Keratinocyte (primary cell): ENCODE data around the gene RAB30. TPM values are rescaled to one million over a fixed set of nuclear protein-coding genes. Genes with fewer than 3 reads are reported as not detected.

Experiments
- DNase-seq: peaks from one replicate; pipeline ENCODE4 v3.0.0-alpha.2; 2011; ENCODE audit warnings: low read depth, missing footprints, low spot score
- FAIRE-seq: peaks from 2 replicates; lab custom pipeline; 2011; peaks lifted over from hg19 to GRCh38; lab: Jason Lieb, UNC
- H2AFZ ChIP-seq: 2 replicates; pipeline ENCODE4 v1.6.0; 2012; ENCODE audit warnings: low read length, control low read depth, inconsistent platforms; ENCODE audit not compliant: control insufficient read depth
- H3K27ac ChIP-seq: 2 replicates; pipeline ENCODE4 v1.5.1; 2011; ENCODE audit warnings: low read length; ENCODE audit not compliant: control insufficient read depth, insufficient read depth
- H3K27me3 ChIP-seq: 3 replicates; pipeline ENCODE4 v1.6.0; 2011; ENCODE audit warnings: low read length; ENCODE audit not compliant: control insufficient read depth, insufficient read depth; ENCODE audit errors: extremely low read depth
- H3K36me3 ChIP-seq, 2 experiments: 2 replicates in 1 of 2; 3 replicates in 1 of 2; pipeline ENCODE4 v1.5.1; 2011; ENCODE audit warnings: low read length in 2 of 2, mild to moderate bottlenecking in 1 of 2; ENCODE audit not compliant: control insufficient read depth in 2 of 2, insufficient read depth in 2 of 2; ENCODE audit errors: extremely low read depth in 1 of 2
- H3K4me1 ChIP-seq: 3 replicates; pipeline ENCODE4 v1.5.1; 2011; ENCODE audit warnings: low read length; ENCODE audit not compliant: control insufficient read depth, insufficient read depth; ENCODE audit errors: extremely low read depth
- H3K4me2 ChIP-seq: 3 replicates; pipeline ENCODE4 v1.6.0; 2011; ENCODE audit warnings: low read depth, low read length; ENCODE audit not compliant: control insufficient read depth, insufficient read depth; ENCODE audit errors: extremely low read depth
- H3K4me3 ChIP-seq, 3 experiments: fragments of 200-600 bp in 1 of 3; sonication (generic) in 1 of 3; 2 replicates in 2 of 3; 3 replicates in 1 of 3; pipeline ENCODE4 v1.5.1; 2011 to 2016; ENCODE audit warnings: low read length in 3 of 3, mild to moderate bottlenecking in 3 of 3, control low read depth in 2 of 3, inconsistent platforms in 1 of 3, low read depth in 1 of 3, mixed read lengths in 1 of 3, mixed run types in 1 of 3, moderate library complexity in 1 of 3; ENCODE audit not compliant: control insufficient read depth in 2 of 3, insufficient read depth in 2 of 3; ENCODE audit errors: extremely low read depth in 1 of 3
- H3K79me2 ChIP-seq: 2 replicates; pipeline ENCODE4 v1.6.0; 2012; ENCODE audit warnings: low read length; ENCODE audit not compliant: control insufficient read depth, insufficient read depth
- H3K9ac ChIP-seq: 3 replicates; pipeline ENCODE4 v1.6.0; 2011; ENCODE audit warnings: low read length; ENCODE audit not compliant: control insufficient read depth, insufficient read depth; ENCODE audit errors: extremely low read depth
- H3K9me1 ChIP-seq: 3 replicates; pipeline ENCODE4 v1.6.0; 2011; ENCODE audit warnings: low read length; ENCODE audit not compliant: control insufficient read depth, insufficient read depth; ENCODE audit errors: extremely low read depth
- H3K9me3 ChIP-seq: 2 replicates; pipeline ENCODE4 v1.5.1; 2012; ENCODE audit warnings: low read depth, low read length; ENCODE audit not compliant: control insufficient read depth
- H4K20me1 ChIP-seq: 3 replicates; pipeline ENCODE4 v1.6.0; 2011; ENCODE audit warnings: low read length; ENCODE audit not compliant: control insufficient read depth, insufficient read depth; ENCODE audit errors: extremely low read depth
- EZH2 ChIP-seq: IDR thresholded peaks from one replicate; pipeline ENCODE4 v1.6.1; 2012; ENCODE audit warnings: inconsistent platforms, mild to moderate bottlenecking, low read length, moderate library complexity
- dilution Hi-C: fragments of 300-500 bp; cut with MboI; formaldehyde crosslinking; loops from one replicate; pipeline ENCODE4 v1.7.0; 2020; ENCODE audit warnings: low sequenced_read_pairs; ENCODE audit not compliant: extremely low pct_ligation_motif_present
- polyA plus RNA-seq, 5 experiments: library from polyadenylated mRNA; depleted of rRNA in 3 of 5; stranded (reverse) in 3 of 5; stranded (forward) in 1 of 5; unstranded in 1 of 5; fragments of >200 nt; gene quantifications; 1 replicate in 1 of 5; 2 replicates in 3 of 5; 3 replicates in 1 of 5; pipeline versions ENCODE4 v1.2.1 to v1.2.3, GENCODE V29; 2011 to 2012; ENCODE audit warnings: missing spikeins in 2 of 5, low read depth in 1 of 5, low replicate concordance in 1 of 5
- TF ChIP-seq, protein P1 (sequence below), 3 experiments: IDR thresholded peaks in 1 of 3; conservative IDR thresholded peaks in 1 of 3; optimal IDR thresholded peaks in 1 of 3; 2 replicates in 2 of 3; 3 replicates in 1 of 3; pipeline versions ENCODE3 to v1.5.1; 2011; ENCODE audit warnings: low read length in 3 of 3, mild to moderate bottlenecking in 3 of 3, moderate library complexity in 2 of 3, control low read depth in 1 of 3, inconsistent platforms in 1 of 3; ENCODE audit not compliant: insufficient read depth in 2 of 3; ENCODE audit errors: extremely low read depth in 1 of 3

RAB30 gene
- polyA plus RNA-seq, 1 donor (not counting 4 experiments of a cell fraction or from before 2014, with no cell fraction given) = 9.3 TPM

DNA sequence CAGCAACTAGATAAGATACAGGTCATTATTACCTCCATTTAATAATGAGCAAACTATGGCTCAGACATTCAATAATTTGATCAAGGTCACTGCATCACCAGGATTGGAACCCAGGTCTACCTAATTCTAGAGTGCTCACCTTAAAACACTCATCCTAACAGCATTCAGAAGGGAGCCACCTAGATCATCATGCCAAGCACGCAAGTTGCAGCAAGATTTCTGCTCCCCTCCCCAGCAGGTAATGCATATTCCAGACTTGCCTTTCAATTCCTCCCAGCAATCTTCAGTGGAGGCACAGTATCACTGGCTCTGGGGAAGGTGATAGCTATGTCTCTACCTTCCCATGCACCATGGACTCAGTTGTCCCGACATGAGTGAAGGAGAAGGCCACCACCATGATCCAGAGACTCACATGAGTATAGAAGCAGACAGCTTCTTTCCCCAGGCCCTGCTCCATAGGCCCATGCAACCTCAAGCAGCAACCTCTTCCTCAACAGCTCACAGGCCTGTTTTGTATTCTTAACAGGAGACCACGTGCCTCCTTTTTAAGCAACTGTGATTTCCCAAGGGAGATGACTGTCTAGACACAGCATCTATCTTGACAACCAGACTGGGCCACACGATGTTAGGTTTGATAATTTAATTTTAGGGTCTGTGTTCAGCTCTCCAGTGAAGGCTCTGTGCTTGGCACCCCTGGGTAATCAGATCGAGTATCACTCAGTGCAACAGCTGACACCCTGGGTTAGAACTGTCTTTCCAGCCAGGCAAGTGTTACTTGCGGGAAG lies 36.4 kb downstream of the RAB30 start:
- no peaks in the 10 kb centered on the region for H3K79me2 ChIP-seq
- H3K9me1 ChIP-seq = no peaks in the 10 kb centered on the region
- TF ChIP-seq, protein P1, sequence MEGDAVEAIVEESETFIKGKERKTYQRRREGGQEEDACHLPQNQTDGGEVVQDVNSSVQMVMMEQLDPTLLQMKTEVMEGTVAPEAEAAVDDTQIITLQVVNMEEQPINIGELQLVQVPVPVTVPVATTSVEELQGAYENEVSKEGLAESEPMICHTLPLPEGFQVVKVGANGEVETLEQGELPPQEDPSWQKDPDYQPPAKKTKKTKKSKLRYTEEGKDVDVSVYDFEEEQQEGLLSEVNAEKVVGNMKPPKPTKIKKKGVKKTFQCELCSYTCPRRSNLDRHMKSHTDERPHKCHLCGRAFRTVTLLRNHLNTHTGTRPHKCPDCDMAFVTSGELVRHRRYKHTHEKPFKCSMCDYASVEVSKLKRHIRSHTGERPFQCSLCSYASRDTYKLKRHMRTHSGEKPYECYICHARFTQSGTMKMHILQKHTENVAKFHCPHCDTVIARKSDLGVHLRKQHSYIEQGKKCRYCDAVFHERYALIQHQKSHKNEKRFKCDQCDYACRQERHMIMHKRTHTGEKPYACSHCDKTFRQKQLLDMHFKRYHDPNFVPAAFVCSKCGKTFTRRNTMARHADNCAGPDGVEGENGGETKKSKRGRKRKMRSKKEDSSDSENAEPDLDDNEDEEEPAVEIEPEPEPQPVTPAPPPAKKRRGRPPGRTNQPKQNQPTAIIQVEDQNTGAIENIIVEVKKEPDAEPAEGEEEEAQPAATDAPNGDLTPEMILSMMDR (optimal IDR thresholded peaks at IDR 0.05 in 1 of 3, IDR thresholded peaks at IDR 0.05 in 1 of 3, conservative IDR thresholded peaks at IDR 0.05 in 1 of 3; ENCODE audit: extremely low read depth in 1 of 3, insufficient read depth in 2 of 3, low read length in 3 of 3) = peak in 1 of 3 experiments; percentile 23
- TF ChIP-seq EZH2 = no peak
- H3K4me2 ChIP-seq = peak overlapping the region; percentile 43
- peak overlapping the region; percentile 51 for H3K27ac ChIP-seq
- no peak overlapping the region for H3K4me3 ChIP-seq
- H4K20me1 ChIP-seq = no peaks in the 10 kb centered on the region
- no peak overlapping the region for H3K9ac ChIP-seq
- DNase-seq (no peak), FAIRE-seq (peak; percentile 84)
- H3K36me3 ChIP-seq = no peaks in the 10 kb centered on the region
- dilution Hi-C loops = no loop called here
- no peaks in the 10 kb centered on the region for H3K9me3 ChIP-seq
- H3K27me3 ChIP-seq = no peaks in the 10 kb centered on the region
- H3K4me1 ChIP-seq = peaks cover 32% of the 10 kb centered on the region
- peak overlapping the region; percentile 6 for H2AFZ ChIP-seq

DNA sequence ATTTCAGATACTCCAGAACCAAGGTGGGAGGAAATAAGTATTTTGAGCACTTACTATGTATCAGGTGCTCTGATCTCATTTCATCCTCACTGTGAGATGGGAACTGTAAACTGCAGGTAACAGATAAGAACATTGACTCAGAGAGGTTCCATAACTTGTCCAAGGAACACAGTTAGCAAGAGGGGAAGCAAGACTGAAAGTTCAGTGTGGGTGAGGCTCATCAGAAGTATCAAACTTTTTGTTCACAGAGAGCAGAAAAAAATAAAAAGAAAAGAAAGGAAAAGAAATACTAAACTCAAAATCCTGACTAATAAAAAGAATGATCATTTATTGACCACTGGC lies 37.1 kb downstream of the RAB30 start:
- no peaks in the 10 kb centered on the region for H3K27me3 ChIP-seq
- no peaks in the 10 kb centered on the region for H4K20me1 ChIP-seq
- no peak for DNase-seq
- H3K9me3 ChIP-seq = no peaks in the 10 kb centered on the region
- H3K79me2 ChIP-seq = no peaks in the 10 kb centered on the region
- dilution Hi-C loops = no loop called here
- no peak overlapping the region for H3K4me3 ChIP-seq
- peak overlapping the region; percentile 2 for H3K9ac ChIP-seq
- H3K36me3 ChIP-seq = no peaks in the 10 kb centered on the region
- no peak overlapping the region for H2AFZ ChIP-seq
- no peaks in the 10 kb centered on the region for H3K9me1 ChIP-seq
- no peak for TF ChIP-seq EZH2
- TF ChIP-seq, protein P1 (optimal IDR thresholded peaks at IDR 0.05 in 1 of 3, IDR thresholded peaks at IDR 0.05 in 1 of 3, conservative IDR thresholded peaks at IDR 0.05 in 1 of 3; ENCODE audit: extremely low read depth in 1 of 3, insufficient read depth in 2 of 3, low read length in 3 of 3) = no peak
- FAIRE-seq = no peak
- H3K27ac ChIP-seq = peak overlapping the region; percentile 51
- H3K4me2 ChIP-seq = peak overlapping the region; percentile 43
- H3K4me1 ChIP-seq = peaks cover 30% of the 10 kb centered on the region
